H1 (cell line): ENCODE results near the gene MEMO1. TPM values are rescaled to one million over a fixed set of nuclear protein-coding genes. Genes with fewer than 3 reads are reported as not detected.

Source experiments
- EZH2 ChIP-seq: fragments of 200-600 bp; sonication (generic); IDR thresholded peaks from 2 replicates; pipeline ENCODE4 v1.7.1; 2012; ENCODE audit warnings: low read depth, mild to moderate bottlenecking, moderate library complexity, low read length, inconsistent platforms; ENCODE audit not compliant: severe bottlenecking
- GABPA ChIP-seq: IDR thresholded peaks from 2 replicates; pipeline ENCODE4 v1.6.1; 2011; ENCODE audit warnings: mild to moderate bottlenecking, low read length, moderate library complexity, borderline replicate concordance; ENCODE audit not compliant: insufficient read depth
- JUND ChIP-seq: IDR thresholded peaks from 2 replicates; pipeline ENCODE4 v1.6.1; 2011; ENCODE audit warnings: mild to moderate bottlenecking, improper control_type of control experiment, low read length
- KDM5A ChIP-seq: fragments of 200-600 bp; IDR thresholded peaks from 2 replicates; pipeline ENCODE4 v1.7.1; 2012; ENCODE audit warnings: mild to moderate bottlenecking, low read length, inconsistent platforms, mixed read lengths
- SAP30 ChIP-seq: fragments of 300-600 bp; sonication (generic); IDR thresholded peaks from 2 replicates; pipeline ENCODE4 v1.7.1; 2012; ENCODE audit warnings: low read length, moderate library complexity, mild to moderate bottlenecking, inconsistent platforms; ENCODE audit not compliant: insufficient read depth, insufficient replicate concordance
- SP4 ChIP-seq: IDR thresholded peaks from 2 replicates; pipeline ENCODE4 v1.6.1; 2012; ENCODE audit warnings: low read length, inconsistent platforms
- TBP ChIP-seq: IDR thresholded peaks from 2 replicates; pipeline ENCODE4 v1.6.1; 2011; ENCODE audit warnings: low read depth, low read length, improper control_type of control experiment
- polyA plus RNA-seq, 7 experiments: library from polyadenylated mRNA; depleted of rRNA in 3 of 7; stranded (reverse) in 5 of 7; unstranded in 2 of 7; fragments of >200 nt in 5 of 7; fragments of 200-250 nt in 2 of 7; gene quantifications; 1 replicate in 5 of 7; 2 replicates in 1 of 7; 4 replicates in 1 of 7; pipeline versions ENCODE4 v1.2.1 to v1.2.3, GENCODE V29; 2011 to 2013; ENCODE audit warnings: missing spikeins in 2 of 7, mixed read lengths in 2 of 7
- total RNA-seq: library from RNA; stranded (reverse); fragmentation: NEBNext Ultra II Directional; extraction: Animal tissue kit (Norgen Biotek cat#: 25700); gene quantifications from 2 replicates; pipeline ENCODE4 v1.2.1, GENCODE V29; 2021

The MEMO1 gene
- total and polyA plus RNA-seq, 2 of the 8 experiments (the other 6 are each of a cell fraction or from before 2014, with no cell fraction given): 26.9 to 54.7 TPM

- TF ChIP-seq GABPA (no peak), TBP (no peak), SAP30 (no peak), JUND (no peak), EZH2 (no peak), SP4 (no peak), KDM5A (no peak)
Observed at GRCh38 chr2:31998731-31999383, 12.0 kb downstream of the MEMO1 start (continued).
